ENCODE data around the gene DNM2.

The DNM2 gene

GRCh38 chr19:10695401-10696398, 22.2 kb upstream of the DNM2 start (continued):
- no peak for TF ChIP-seq ZSCAN23 (tag by site-specific recombination; IDR thresholded peaks at IDR 0.05)
- TF ChIP-seq ZXDB (tag by site-specific recombination; IDR thresholded peaks at IDR 0.05), result peak; percentile 61
- peak; percentile 27; the same call in 1 of the 2 replicates for TF ChIP-seq ZBTB6 (tag by site-specific recombination; IDR thresholded peaks at IDR 0.05)
- TF ChIP-seq, protein P1, sequence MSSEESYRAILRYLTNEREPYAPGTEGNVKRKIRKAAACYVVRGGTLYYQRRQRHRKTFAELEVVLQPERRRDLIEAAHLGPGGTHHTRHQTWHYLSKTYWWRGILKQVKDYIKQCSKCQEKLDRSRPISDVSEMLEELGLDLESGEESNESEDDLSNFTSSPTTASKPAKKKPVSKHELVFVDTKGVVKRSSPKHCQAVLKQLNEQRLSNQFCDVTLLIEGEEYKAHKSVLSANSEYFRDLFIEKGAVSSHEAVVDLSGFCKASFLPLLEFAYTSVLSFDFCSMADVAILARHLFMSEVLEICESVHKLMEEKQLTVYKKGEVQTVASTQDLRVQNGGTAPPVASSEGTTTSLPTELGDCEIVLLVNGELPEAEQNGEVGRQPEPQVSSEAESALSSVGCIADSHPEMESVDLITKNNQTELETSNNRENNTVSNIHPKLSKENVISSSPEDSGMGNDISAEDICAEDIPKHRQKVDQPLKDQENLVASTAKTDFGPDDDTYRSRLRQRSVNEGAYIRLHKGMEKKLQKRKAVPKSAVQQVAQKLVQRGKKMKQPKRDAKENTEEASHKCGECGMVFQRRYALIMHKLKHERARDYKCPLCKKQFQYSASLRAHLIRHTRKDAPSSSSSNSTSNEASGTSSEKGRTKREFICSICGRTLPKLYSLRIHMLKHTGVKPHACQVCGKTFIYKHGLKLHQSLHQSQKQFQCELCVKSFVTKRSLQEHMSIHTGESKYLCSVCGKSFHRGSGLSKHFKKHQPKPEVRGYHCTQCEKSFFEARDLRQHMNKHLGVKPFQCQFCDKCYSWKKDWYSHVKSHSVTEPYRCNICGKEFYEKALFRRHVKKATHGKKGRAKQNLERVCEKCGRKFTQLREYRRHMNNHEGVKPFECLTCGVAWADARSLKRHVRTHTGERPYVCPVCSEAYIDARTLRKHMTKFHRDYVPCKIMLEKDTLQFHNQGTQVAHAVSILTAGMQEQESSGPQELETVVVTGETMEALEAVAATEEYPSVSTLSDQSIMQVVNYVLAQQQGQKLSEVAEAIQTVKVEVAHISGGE (tag by site-specific recombination; conservative IDR thresholded peaks at IDR 0.05; ENCODE audit: low read depth), result peak; percentile 32; the same call in 1 of the 2 replicates
- TF ChIP-seq ZNF366 (tag by site-specific recombination; conservative IDR thresholded peaks at IDR 0.05), result peak; percentile 77
- TF ChIP-seq ZNF391 (tag by site-specific recombination; IDR thresholded peaks at IDR 0.05; ENCODE audit: borderline replicate concordance, low read depth), result peak; percentile 60; the same call in 1 of the 2 replicates
- TF ChIP-seq KLF1 (tag by site-specific recombination; IDR thresholded peaks at IDR 0.05), result peak; percentile 65; the same call in 1 of the 2 replicates
- peak; percentile 97 for TF ChIP-seq ZBTB17 (tag by site-specific recombination; IDR thresholded peaks at IDR 0.05)
- TF ChIP-seq ZNF341 (tag by site-specific recombination; IDR thresholded peaks at IDR 0.05; ENCODE audit: low read depth), result peak; percentile 92
- TF ChIP-seq ZBTB48 (tag by site-specific recombination; IDR thresholded peaks at IDR 0.05), result 0 out of 2 replicates have a peak, but pooled peaks have one; percentile 81
- 0 out of 2 replicates have a peak, but pooled peaks have one; percentile 38 for TF ChIP-seq ZNF777 (tag by site-specific recombination; IDR thresholded peaks at IDR 0.05; ENCODE audit: borderline replicate concordance)
- TF ChIP-seq IKZF3 (tag by site-specific recombination; IDR thresholded peaks at IDR 0.05), result peak; percentile 84
- TF ChIP-seq KLF7 (tag by site-specific recombination; IDR thresholded peaks at IDR 0.05; ENCODE audit: borderline replicate concordance), result peak; percentile 29; the same call in 1 of the 2 replicates
- TF ChIP-seq, protein P2, sequence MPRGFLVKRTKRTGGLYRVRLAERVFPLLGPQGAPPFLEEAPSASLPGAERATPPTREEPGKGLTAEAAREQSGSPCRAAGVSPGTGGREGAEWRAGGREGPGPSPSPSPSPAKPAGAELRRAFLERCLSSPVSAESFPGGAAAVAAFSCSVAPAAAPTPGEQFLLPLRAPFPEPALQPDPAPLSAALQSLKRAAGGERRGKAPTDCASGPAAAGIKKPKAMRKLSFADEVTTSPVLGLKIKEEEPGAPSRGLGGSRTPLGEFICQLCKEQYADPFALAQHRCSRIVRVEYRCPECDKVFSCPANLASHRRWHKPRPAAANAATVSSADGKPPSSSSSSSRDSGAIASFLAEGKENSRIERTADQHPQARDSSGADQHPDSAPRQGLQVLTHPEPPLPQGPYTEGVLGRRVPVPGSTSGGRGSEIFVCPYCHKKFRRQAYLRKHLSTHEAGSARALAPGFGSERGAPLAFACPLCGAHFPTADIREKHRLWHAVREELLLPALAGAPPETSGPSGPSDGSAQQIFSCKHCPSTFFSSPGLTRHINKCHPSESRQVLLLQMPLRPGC (tag by site-specific recombination; IDR thresholded peaks at IDR 0.05), result 0 out of 2 replicates have a peak, but pooled peaks have one; percentile 30
- peak; percentile 73 for TF ChIP-seq GLIS2 (tag by site-specific recombination; IDR thresholded peaks at IDR 0.05)
- TF ChIP-seq ZNF501 (tag by site-specific recombination; IDR thresholded peaks at IDR 0.05), result peak; percentile 72; the same call in 1 of the 2 replicates
- no peak for TF ChIP-seq ZNF626 (tag by site-specific recombination; IDR thresholded peaks at IDR 0.05)
- TF ChIP-seq ZNF335 (tag by site-specific recombination; conservative IDR thresholded peaks at IDR 0.05), result peak; percentile 74
- TF ChIP-seq ZBTB8A (tag by site-specific recombination; IDR thresholded peaks at IDR 0.05), result peak; percentile 82
- peak; percentile 50; the same call in 1 of the 2 replicates for TF ChIP-seq ZNF558 (tag by site-specific recombination; IDR thresholded peaks at IDR 0.05)
- TF ChIP-seq, protein P3, sequence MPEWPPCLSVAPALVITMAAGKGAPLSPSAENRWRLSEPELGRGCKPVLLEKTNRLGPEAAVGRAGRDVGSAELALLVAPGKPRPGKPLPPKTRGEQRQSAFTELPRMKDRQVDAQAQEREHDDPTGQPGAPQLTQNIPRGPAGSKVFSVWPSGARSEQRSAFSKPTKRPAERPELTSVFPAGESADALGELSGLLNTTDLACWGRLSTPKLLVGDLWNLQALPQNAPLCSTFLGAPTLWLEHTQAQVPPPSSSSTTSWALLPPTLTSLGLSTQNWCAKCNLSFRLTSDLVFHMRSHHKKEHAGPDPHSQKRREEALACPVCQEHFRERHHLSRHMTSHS (tag by site-specific recombination; IDR thresholded peaks at IDR 0.05), result no peak
- peak; percentile 62; the same call in 1 of the 2 replicates for TF ChIP-seq GLIS1 (tag by site-specific recombination; IDR thresholded peaks at IDR 0.05)
- TF ChIP-seq ZNF423 (tag by site-specific recombination; IDR thresholded peaks at IDR 0.05), result no peak
- TF ChIP-seq SP7 (tag by site-specific recombination; IDR thresholded peaks at IDR 0.05), result peak; percentile 71; the same call in 1 of the 2 replicates
- TF ChIP-seq ZNF10 (tag by site-specific recombination; IDR thresholded peaks at IDR 0.05), result no peak
- TF ChIP-seq MEIS1 (CRISPR knock-in tag; IDR thresholded peaks at IDR 0.05; ENCODE audit: borderline replicate concordance), result no peak
- peak; percentile 96 for TF ChIP-seq ZBTB20 (tag by site-specific recombination; IDR thresholded peaks at IDR 0.05)
- TF ChIP-seq SP3 (tag by site-specific recombination; IDR thresholded peaks at IDR 0.05), result peak; percentile 78
- TF ChIP-seq, protein P4, sequence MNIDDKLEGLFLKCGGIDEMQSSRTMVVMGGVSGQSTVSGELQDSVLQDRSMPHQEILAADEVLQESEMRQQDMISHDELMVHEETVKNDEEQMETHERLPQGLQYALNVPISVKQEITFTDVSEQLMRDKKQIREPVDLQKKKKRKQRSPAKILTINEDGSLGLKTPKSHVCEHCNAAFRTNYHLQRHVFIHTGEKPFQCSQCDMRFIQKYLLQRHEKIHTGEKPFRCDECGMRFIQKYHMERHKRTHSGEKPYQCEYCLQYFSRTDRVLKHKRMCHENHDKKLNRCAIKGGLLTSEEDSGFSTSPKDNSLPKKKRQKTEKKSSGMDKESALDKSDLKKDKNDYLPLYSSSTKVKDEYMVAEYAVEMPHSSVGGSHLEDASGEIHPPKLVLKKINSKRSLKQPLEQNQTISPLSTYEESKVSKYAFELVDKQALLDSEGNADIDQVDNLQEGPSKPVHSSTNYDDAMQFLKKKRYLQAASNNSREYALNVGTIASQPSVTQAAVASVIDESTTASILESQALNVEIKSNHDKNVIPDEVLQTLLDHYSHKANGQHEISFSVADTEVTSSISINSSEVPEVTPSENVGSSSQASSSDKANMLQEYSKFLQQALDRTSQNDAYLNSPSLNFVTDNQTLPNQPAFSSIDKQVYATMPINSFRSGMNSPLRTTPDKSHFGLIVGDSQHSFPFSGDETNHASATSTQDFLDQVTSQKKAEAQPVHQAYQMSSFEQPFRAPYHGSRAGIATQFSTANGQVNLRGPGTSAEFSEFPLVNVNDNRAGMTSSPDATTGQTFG (tag by site-specific recombination; IDR thresholded peaks at IDR 0.05; ENCODE audit: borderline replicate concordance), result no peak
